ENCODE data around the gene APOBEC3G. TPM values are rescaled to one million over a fixed set of nuclear protein-coding genes. Genes with fewer than 3 reads are reported as not detected.
A peak's percentile ranks its signal among the peaks of the same experiment; 100 is the strongest.

The APOBEC3G gene
- total and polyA plus RNA-seq, 9 donors = 13.2 to 36.5 (median 24.7) TPM

DNA sequence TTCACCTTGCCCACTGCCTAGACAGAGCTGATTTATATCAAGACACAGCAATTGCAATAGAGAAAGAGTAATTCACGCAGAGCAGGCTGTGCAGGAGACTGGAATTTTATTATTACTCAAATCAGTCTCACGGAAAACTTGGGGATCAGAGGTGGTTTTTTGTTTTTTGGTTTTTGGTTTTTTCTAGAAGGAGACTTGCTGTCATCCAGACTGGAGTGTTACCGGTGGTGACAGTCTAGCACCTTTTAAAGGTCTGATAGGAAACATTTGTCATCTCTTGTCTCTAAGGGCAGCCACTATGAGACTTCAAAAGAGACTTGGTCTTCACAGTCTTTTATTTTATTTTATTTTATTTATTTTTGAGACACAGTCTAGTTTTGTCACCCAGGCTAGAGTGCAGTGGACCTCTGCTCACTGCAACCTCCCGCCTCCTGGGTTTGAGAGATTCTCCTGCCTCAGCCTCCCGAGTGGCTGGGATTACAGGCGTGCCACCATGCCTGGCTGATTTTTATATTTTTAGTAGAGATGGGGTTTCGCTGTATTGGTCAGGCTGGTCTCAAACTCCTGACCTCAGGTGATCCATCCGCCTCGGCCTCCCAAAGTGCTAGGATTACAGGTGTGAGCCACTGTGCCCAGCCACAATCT lies 39.0 kb downstream of the APOBEC3G start:
- WGBS, 3 donors = 81 to 90% (median 89%) methylated on average over 9 of the region's 9 CpGs
- no peak overlapping the region for H3K4me3 ChIP-seq
- H3K9me3 ChIP-seq = no peaks in the 10 kb centered on the region
- H3K27ac ChIP-seq = no peak overlapping the region
- no peaks in the 10 kb centered on the region for H3K27me3 ChIP-seq
- no peak for TF ChIP-seq EP300 (IDR thresholded peaks at IDR 0.05)
- no peak for TF ChIP-seq CTCF (IDR thresholded peaks at IDR 0.05)
- TF ChIP-seq POLR2A (IDR thresholded peaks at IDR 0.05) = no peak
- no peaks in the 10 kb centered on the region for H3K36me3 ChIP-seq
- H3K4me1 ChIP-seq (ENCODE audit: insufficient read depth) = no peaks in the 10 kb centered on the region
- no peak for DNase-seq
- intact Hi-C loops (cut with DNase I) = loop anchor here in 1 of 4 donors (10.0 kb wide), 1 partner anchor 341 kb away; no protein-coding TSS in a partner anchor

DNA sequence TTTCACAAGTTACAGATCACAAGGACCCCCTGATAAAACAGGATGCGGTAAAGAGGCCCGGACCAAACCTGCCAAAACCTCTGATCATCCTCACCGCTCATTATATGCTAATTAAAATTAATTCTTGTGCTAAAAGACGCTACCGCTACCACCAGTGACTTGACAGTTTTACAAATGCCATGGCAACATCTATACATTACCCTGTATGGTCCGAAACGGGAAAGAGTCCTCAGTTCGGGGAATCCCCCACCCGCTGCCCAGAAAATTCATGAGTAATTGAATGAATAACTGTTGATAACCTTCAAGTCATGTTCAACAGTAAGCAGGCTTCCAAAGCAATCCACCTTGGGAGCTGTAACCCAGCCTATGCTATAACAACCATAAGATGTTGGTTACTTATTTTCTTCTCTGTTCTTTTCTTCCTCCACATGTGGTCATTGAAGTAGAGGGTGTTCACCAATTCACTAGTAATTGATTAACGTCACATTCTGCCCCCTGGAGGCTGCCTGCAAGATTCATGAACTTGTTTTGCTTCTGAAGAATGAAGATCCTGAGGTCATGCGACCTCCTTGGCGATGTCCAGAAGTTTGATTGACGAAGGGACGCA lies 40.6 kb downstream of the APOBEC3G start:
- Histone ChIP-seq H3K36me3 (no peaks in the 10 kb centered on the region), H3K9me3 (no peaks in the 10 kb centered on the region), H3K27me3 (no peaks in the 10 kb centered on the region), H3K4me3 (no peak overlapping the region), H3K27ac (no peak overlapping the region), H3K4me1 (ENCODE audit: insufficient read depth) (no peaks in the 10 kb centered on the region)
- 65 to 69% (median 65%) methylated on average over 14 of the region's 14 CpGs for WGBS, 3 donors
- intact Hi-C loops (cut with DNase I) = loop anchor here in 1 of 4 donors (10.0 kb wide), 1 partner anchor 343 kb away; no protein-coding TSS in a partner anchor
- TF ChIP-seq CTCF (IDR thresholded peaks at IDR 0.05) (peak in 1 of 3 donors; percentile 15), POLR2A (IDR thresholded peaks at IDR 0.05) (no peak), EP300 (IDR thresholded peaks at IDR 0.05) (no peak)
- peak in 1 of 5 donors; percentile 48 for DNase-seq

DNA sequence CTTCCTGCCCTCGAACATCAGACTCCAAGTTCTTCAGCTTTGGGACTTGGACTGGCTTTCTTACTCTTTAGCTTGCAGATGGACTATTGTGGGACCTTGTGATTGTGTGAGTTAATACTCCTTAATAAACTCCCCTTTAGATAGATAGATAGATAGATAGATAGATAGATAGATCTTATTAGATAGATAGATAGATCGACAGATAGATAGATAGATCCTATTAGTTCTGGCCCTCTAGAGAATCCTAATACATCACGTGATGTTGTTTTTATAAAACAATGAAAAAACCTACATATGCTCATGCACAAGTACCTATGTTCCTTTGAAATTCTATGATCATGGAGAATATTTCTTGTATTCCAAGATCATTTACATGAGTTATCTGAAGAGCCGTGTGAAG lies 43.9 kb downstream of the APOBEC3G start:
- Histone ChIP-seq H3K27ac (no peak overlapping the region), H3K9me3 (no peaks in the 10 kb centered on the region), H3K4me3 (no peak overlapping the region), H3K4me1 (ENCODE audit: insufficient read depth) (no peaks in the 10 kb centered on the region), H3K36me3 (no peaks in the 10 kb centered on the region), H3K27me3 (no peaks in the 10 kb centered on the region)
- TF ChIP-seq POLR2A (IDR thresholded peaks at IDR 0.05) = no peak
- no peak for TF ChIP-seq CTCF (IDR thresholded peaks at IDR 0.05)
- TF ChIP-seq EP300 (IDR thresholded peaks at IDR 0.05) = no peak
- no peak for DNase-seq
- 78 to 89% (median 82%) methylated on average over 4 of the region's 4 CpGs for WGBS, 3 donors
- intact Hi-C loops (cut with DNase I) = loop anchor here (5.0 to 10.0 kb wide), 6 partner anchors 106 to 354 kb away; partner anchors contain the start of gene APOBEC3C (in 2 of the 4)

GRCh38 chr22:39122772-39123470 lies 45.8 kb downstream of the APOBEC3G start:
- no peak overlapping the region for H3K27ac ChIP-seq
- 91 to 92% (median 92%) methylated on average over 17 of the region's 17 CpGs for WGBS, 3 donors
- no peaks in the 10 kb centered on the region for H3K4me1 ChIP-seq (ENCODE audit: insufficient read depth)
- TF ChIP-seq EP300 (IDR thresholded peaks at IDR 0.05) (no peak), CTCF (IDR thresholded peaks at IDR 0.05) (no peak), POLR2A (IDR thresholded peaks at IDR 0.05) (no peak)
- no peaks in the 10 kb centered on the region for H3K36me3 ChIP-seq
- H3K9me3 ChIP-seq = no peaks in the 10 kb centered on the region
- intact Hi-C loops (cut with DNase I) = loop anchor here (5.0 to 10.0 kb wide), 6 partner anchors 108 to 356 kb away; partner anchors contain the start of gene APOBEC3C (in 2 of the 4)
- DNase-seq = no peak
- no peaks in the 10 kb centered on the region for H3K27me3 ChIP-seq
- H3K4me3 ChIP-seq = no peak overlapping the region

Measured in ovary (tissue), 9 donors.